Measurements from ENCODE around the gene PRDM5. TPM values are rescaled to one million over a fixed set of nuclear protein-coding genes. Genes with fewer than 3 reads are reported as not detected.

Gene PRDM5
- polyA plus RNA-seq, 1 donor (not counting 4 experiments of a cell fraction or from before 2014, with no cell fraction given): 3.6 TPM

GRCh38 chr4:120940547-120940946, 18.0 kb upstream of the PRDM5 start:
- Histone ChIP-seq H3K9me3 (ENCODE audit: control insufficient read depth, low read depth, low read length) (no peaks in the 10 kb centered on the region), H3K27ac (ENCODE audit: control insufficient read depth, insufficient read depth, low read length) (no peak overlapping the region), H3K36me3 (ENCODE audit: control insufficient read depth in 2 of 2, extremely low read depth in 1 of 2, insufficient read depth in 2 of 2, low read length in 2 of 2) (no peaks in the 10 kb centered on the region), H2AFZ (ENCODE audit: control insufficient read depth, low read length) (no peak overlapping the region), H3K79me2 (ENCODE audit: control insufficient read depth, insufficient read depth, low read length) (no peaks in the 10 kb centered on the region), H3K9me1 (ENCODE audit: control insufficient read depth, extremely low read depth, insufficient read depth, low read length) (no peaks in the 10 kb centered on the region), H3K27me3 (ENCODE audit: control insufficient read depth, extremely low read depth, insufficient read depth, low read length) (no peaks in the 10 kb centered on the region), H3K9ac (ENCODE audit: control insufficient read depth, extremely low read depth, insufficient read depth, low read length) (no peak overlapping the region), H3K4me2 (ENCODE audit: control insufficient read depth, extremely low read depth, insufficient read depth, low read depth, low read length) (no peak overlapping the region), H4K20me1 (ENCODE audit: control insufficient read depth, extremely low read depth, insufficient read depth, low read length) (no peaks in the 10 kb centered on the region), H3K4me1 (ENCODE audit: control insufficient read depth, extremely low read depth, insufficient read depth, low read length) (no peaks in the 10 kb centered on the region), H3K4me3 (ENCODE audit: control insufficient read depth in 2 of 3, extremely low read depth in 1 of 3, insufficient read depth in 2 of 3, low read depth in 1 of 3, low read length in 3 of 3) (no peak overlapping the region)
- no peak for TF ChIP-seq CTCF (optimal IDR thresholded peaks at IDR 0.05 in 1 of 3, IDR thresholded peaks at IDR 0.05 in 1 of 3, conservative IDR thresholded peaks at IDR 0.05 in 1 of 3; ENCODE audit: extremely low read depth in 1 of 3, insufficient read depth in 2 of 3, low read length in 3 of 3)
- TF ChIP-seq EZH2 (IDR thresholded peaks at IDR 0.05; ENCODE audit: low read length): no peak
- FAIRE-seq: no peak
- DNase-seq (ENCODE audit: low read depth, low spot score): no peak
- dilution Hi-C loops (cut with MboI; ENCODE audit: extremely low pct_ligation_motif_present, low sequenced_read_pairs): no loop called here

- no peaks in the 10 kb centered on the region for H3K79me2 ChIP-seq (ENCODE audit: control insufficient read depth, insufficient read depth, low read length)
- no peak overlapping the region for H2AFZ ChIP-seq (ENCODE audit: control insufficient read depth, low read length)
- H3K4me3 ChIP-seq (ENCODE audit: control insufficient read depth in 2 of 3, extremely low read depth in 1 of 3, insufficient read depth in 2 of 3, low read depth in 1 of 3, low read length in 3 of 3): no peak overlapping the region
- H3K9me3 ChIP-seq (ENCODE audit: control insufficient read depth, low read depth, low read length): no peaks in the 10 kb centered on the region
- no peaks in the 10 kb centered on the region for H3K4me1 ChIP-seq (ENCODE audit: control insufficient read depth, extremely low read depth, insufficient read depth, low read length)
- TF ChIP-seq CTCF (optimal IDR thresholded peaks at IDR 0.05 in 1 of 3, IDR thresholded peaks at IDR 0.05 in 1 of 3, conservative IDR thresholded peaks at IDR 0.05 in 1 of 3; ENCODE audit: extremely low read depth in 1 of 3, insufficient read depth in 2 of 3, low read length in 3 of 3) (no peak), EZH2 (IDR thresholded peaks at IDR 0.05; ENCODE audit: low read length) (no peak)
- H3K9ac ChIP-seq (ENCODE audit: control insufficient read depth, extremely low read depth, insufficient read depth, low read length): no peak overlapping the region
- dilution Hi-C loops (cut with MboI; ENCODE audit: extremely low pct_ligation_motif_present, low sequenced_read_pairs): no loop called here
- FAIRE-seq (no peak), DNase-seq (ENCODE audit: low read depth, low spot score) (no peak)
- H3K9me1 ChIP-seq (ENCODE audit: control insufficient read depth, extremely low read depth, insufficient read depth, low read length): no peaks in the 10 kb centered on the region
- no peaks in the 10 kb centered on the region for H4K20me1 ChIP-seq (ENCODE audit: control insufficient read depth, extremely low read depth, insufficient read depth, low read length)
- no peak overlapping the region for H3K27ac ChIP-seq (ENCODE audit: control insufficient read depth, insufficient read depth, low read length)
- H3K4me2 ChIP-seq (ENCODE audit: control insufficient read depth, extremely low read depth, insufficient read depth, low read depth, low read length): no peak overlapping the region
- H3K36me3 ChIP-seq (ENCODE audit: control insufficient read depth in 2 of 2, extremely low read depth in 1 of 2, insufficient read depth in 2 of 2, low read length in 2 of 2): no peaks in the 10 kb centered on the region
- H3K27me3 ChIP-seq (ENCODE audit: control insufficient read depth, extremely low read depth, insufficient read depth, low read length): no peaks in the 10 kb centered on the region
Measured at GRCh38 chr4:120939693-120940092, 17.2 kb upstream of the PRDM5 start.

Measured in keratinocyte (primary cell).